ENCODE results near the gene NUDT3.
"Not testable (repeated sequence)": the region's sequence is repeated elsewhere in the genome, so short reads cannot be mapped to it uniquely, and the experiment has no call there.

NUDT3 gene
- long read RNA-seq, donor 1, full-length matches to known transcripts: 31 of 43 reads
- long read RNA-seq, donor 1, partial matches to known transcripts: 12 of 43 reads
- long read RNA-seq, donor 1, other reads (novel, unspliced or antisense): 0 of 43 reads
- long read RNA-seq, donor 2, full-length matches to known transcripts: 15 of 15 reads
- long read RNA-seq, donor 2, partial matches to known transcripts: 0 of 15 reads
- long read RNA-seq, donor 2, other reads (novel, unspliced or antisense): 0 of 15 reads
- long read RNA-seq, donor 3, full-length matches to known transcripts: 19 of 19 reads
- long read RNA-seq, donor 3, partial matches to known transcripts: 0 of 19 reads
- long read RNA-seq, donor 3, other reads (novel, unspliced or antisense): 0 of 19 reads
- long read RNA-seq, donor 4, full-length matches to known transcripts: 35 of 65 reads
- long read RNA-seq, donor 4, partial matches to known transcripts: 30 of 65 reads
- long read RNA-seq, donor 4, other reads (novel, unspliced or antisense): 0 of 65 reads
- long read RNA-seq, donor 5, full-length matches to known transcripts: 38 of 45 reads
- long read RNA-seq, donor 5, partial matches to known transcripts: 7 of 45 reads
- long read RNA-seq, donor 5, other reads (novel, unspliced or antisense): 0 of 45 reads
- long read RNA-seq, donor 6, full-length matches to known transcripts: 36 of 45 reads
- long read RNA-seq, donor 6, partial matches to known transcripts: 9 of 45 reads
- long read RNA-seq, donor 6, other reads (novel, unspliced or antisense): 0 of 45 reads
- long read RNA-seq, donor 7, full-length matches to known transcripts: 63 of 68 reads
- long read RNA-seq, donor 7, partial matches to known transcripts: 5 of 68 reads
- long read RNA-seq, donor 7, other reads (novel, unspliced or antisense): 0 of 68 reads
- long read RNA-seq, donor 8, full-length matches to known transcripts: 24 of 29 reads
- long read RNA-seq, donor 8, partial matches to known transcripts: 5 of 29 reads
- long read RNA-seq, donor 8, other reads (novel, unspliced or antisense): 0 of 29 reads

- DNase-seq: peak; percentile 94
These were observed at the start of gene NUDT3 for GRCh38 chr6:34392497-34393190. Gene NUDT3 (minus strand): TSS chr6:34392669. CDS start chr6:34392362, 307 bp downstream.

- no peak for DNase-seq
These were observed 49.1 kb upstream of the NUDT3 start for GRCh38 chr6:34441526-34441925.

GRCh38 chr6:34439442-34439841 is 47.0 kb upstream of the NUDT3 start:
- DNase-seq: no peak

GRCh38 chr6:34438705-34439104 is 46.2 kb upstream of the NUDT3 start:
- DNase-seq: no peak

- DNase-seq: no peak
These were observed 45.1 kb upstream of the NUDT3 start for GRCh38 chr6:34437644-34437970.

GRCh38 chr6:34436803-34437643 is 44.6 kb upstream of the NUDT3 start:
- DNase-seq: no peak

- no peak for DNase-seq
These were observed 43.4 kb upstream of the NUDT3 start for GRCh38 chr6:34435916-34436315.

GRCh38 chr6:34425498-34426410 is 33.3 kb upstream of the NUDT3 start, which contains the start of gene RPS10:
Gene RPS10 (minus strand): TSS chr6:34426069. CDS start chr6:34425221, 848 bp downstream.
- DNase-seq: peak; percentile 95

GRCh38 chr6:34425132-34425497 is 32.6 kb upstream of the NUDT3 start:
- DNase-seq: no peak

GRCh38 chr6:34424200-34425131 is 32.0 kb upstream of the NUDT3 start:
- DNase-seq: no peak

GRCh38 chr6:34423254-34423653 is 30.8 kb upstream of the NUDT3 start:
- no peak for DNase-seq

GRCh38 chr6:34418367-34418766 is 25.9 kb upstream of the NUDT3 start:
- DNase-seq: no peak

GRCh38 chr6:34416877-34417371 is 24.5 kb upstream of the NUDT3 start:
- no peak for DNase-seq

GRCh38 chr6:34414999-34415858 is 22.8 kb upstream of the NUDT3 start:
- DNase-seq: no peak

GRCh38 chr6:34412643-34413214 is 20.3 kb upstream of the NUDT3 start:
- no peak for DNase-seq

GRCh38 chr6:34412016-34412415 is 19.5 kb upstream of the NUDT3 start:
- no peak for DNase-seq

- not testable (repeated sequence) for DNase-seq
These were observed 15.4 kb upstream of the NUDT3 start for GRCh38 chr6:34407915-34408314.

- no peak for DNase-seq
These were observed 4.0 kb upstream of the NUDT3 start for GRCh38 chr6:34396518-34396917.
